Measurements from ENCODE around the gene CCIN. TPM values are rescaled to one million over a fixed set of nuclear protein-coding genes. Genes with fewer than 3 reads are reported as not detected.

The CCIN gene
- total RNA-seq, 1 experiment from 2014 or later = 0.13 TPM

GRCh38 chr9:36164372-36164771, 4.8 kb upstream of the CCIN start:
- peaks cover 11% of the 10 kb centered on the region; the same call in 1 of the 2 replicates for H3K4me1 ChIP-seq (ENCODE audit: control insufficient read depth, insufficient read depth, low read length)
- ATAC-seq (no peak), DNase-seq (ENCODE audit: low read depth, low spot score) (no peak)
- no peak overlapping the region for H3K4me3 ChIP-seq (ENCODE audit: low read depth in 2 of 2, low read length in 2 of 2)
- BruUV-seq (replicated peaks) = no TSS peak
- intact Hi-C loops (cut with micrococcal nuclease; ENCODE audit: unreplicated experiment) = no loop called here
- no peaks in the 10 kb centered on the region for H3K9me3 ChIP-seq (ENCODE audit: control insufficient read depth, insufficient read depth, low read depth, low read length)
- CTCF ChIA-PET = interaction anchor here (0.6 to 4.8 kb wide), 6 partner anchors 16 to 141 kb away, joined by 3 to 37 read pairs (median 11); partner anchors contain the start of gene CLTA
- no peak for TF ChIP-seq CTCF (IDR thresholded peaks at IDR 0.05)
- TF ChIP-seq REST (IDR thresholded peaks at IDR 0.05; ENCODE audit: insufficient read depth in 1 of 2, low read depth in 2 of 2, low read length in 1 of 2) = no peak
- TF ChIP-seq TCF7L2 (IDR thresholded peaks at IDR 0.05; ENCODE audit: low read depth, low read length) = no peak
- no peak for TF ChIP-seq SIN3A (IDR thresholded peaks at IDR 0.05; ENCODE audit: borderline replicate concordance, insufficient read depth, low read depth, low read length)
- TF ChIP-seq POLR2AphosphoS5 (IDR thresholded peaks at IDR 0.05; ENCODE audit: low read depth, low read length) = no peak
- no peaks in the 10 kb centered on the region for H3K36me3 ChIP-seq (ENCODE audit: control insufficient read depth, insufficient read depth, low read length)
- in situ Hi-C loops (cut with HindIII; ENCODE audit: low pct_unique_long_range_greater_than_20kb, low sequenced_read_pairs) = no loop called here
- H3K27me3 ChIP-seq (ENCODE audit: control insufficient read depth, insufficient read depth, low read length) = no peaks in the 10 kb centered on the region
- H3K27ac ChIP-seq (ENCODE audit: low read length) = no peak overlapping the region
- POLR2A ChIA-PET = interaction anchor here (0.7 to 1.5 kb wide), 3 partner anchors 17 to 27 kb away, joined by 4 to 8 read pairs (median 7); partner anchors contain the start of gene CLTA

- H3K4me1 ChIP-seq (ENCODE audit: control insufficient read depth, insufficient read depth, low read length) = peaks cover 11% of the 10 kb centered on the region; the same call in 1 of the 2 replicates
- in situ Hi-C loops (cut with HindIII; ENCODE audit: low pct_unique_long_range_greater_than_20kb, low sequenced_read_pairs) = no loop called here
- BruUV-seq (replicated peaks) = no TSS peak
- POLR2A ChIA-PET = interaction anchor here (0.7 to 1.5 kb wide), 3 partner anchors 18 to 26 kb away, joined by 4 to 8 read pairs (median 7); partner anchors contain the start of gene CLTA
- intact Hi-C loops (cut with micrococcal nuclease; ENCODE audit: unreplicated experiment) = no loop called here
- no peaks in the 10 kb centered on the region for H3K27me3 ChIP-seq (ENCODE audit: control insufficient read depth, insufficient read depth, low read length)
- DNase-seq (ENCODE audit: low read depth, low spot score) = no peak
- TF ChIP-seq SIN3A (IDR thresholded peaks at IDR 0.05; ENCODE audit: borderline replicate concordance, insufficient read depth, low read depth, low read length) (no peak), REST (IDR thresholded peaks at IDR 0.05; ENCODE audit: insufficient read depth in 1 of 2, low read depth in 2 of 2, low read length in 1 of 2) (no peak), POLR2AphosphoS5 (IDR thresholded peaks at IDR 0.05; ENCODE audit: low read depth, low read length) (no peak), TCF7L2 (IDR thresholded peaks at IDR 0.05; ENCODE audit: low read depth, low read length) (no peak), CTCF (IDR thresholded peaks at IDR 0.05) (no peak)
- no peak overlapping the region for H3K4me3 ChIP-seq (ENCODE audit: low read depth in 2 of 2, low read length in 2 of 2)
- H3K27ac ChIP-seq (ENCODE audit: low read length) = no peak overlapping the region
- no peaks in the 10 kb centered on the region for H3K36me3 ChIP-seq (ENCODE audit: control insufficient read depth, insufficient read depth, low read length)
- CTCF ChIA-PET = interaction anchor here (0.5 to 4.8 kb wide), 8 partner anchors 17 to 220 kb away, joined by 3 to 37 read pairs (median 8); partner anchors contain the start of gene CLTA
- no peaks in the 10 kb centered on the region for H3K9me3 ChIP-seq (ENCODE audit: control insufficient read depth, insufficient read depth, low read depth, low read length)
- ATAC-seq = no peak
Measured at GRCh38 chr9:36164989-36165388, 4.2 kb upstream of the CCIN start.

All from Panc1 (cell line).